ENCODE results near the gene CUBN. TPM values are rescaled to one million over a fixed set of nuclear protein-coding genes. Genes with fewer than 3 reads are reported as not detected.
A peak's percentile ranks its signal among the peaks of the same experiment; 100 is the strongest.
"Not testable (repeated sequence)": the region's sequence is repeated elsewhere in the genome, so short reads cannot be mapped to it uniquely, and the experiment has no call there.

Gene CUBN
- total and polyA plus RNA-seq, 8 donors, result under 0.01 to 16.3 (median 1.2) TPM

DNA sequence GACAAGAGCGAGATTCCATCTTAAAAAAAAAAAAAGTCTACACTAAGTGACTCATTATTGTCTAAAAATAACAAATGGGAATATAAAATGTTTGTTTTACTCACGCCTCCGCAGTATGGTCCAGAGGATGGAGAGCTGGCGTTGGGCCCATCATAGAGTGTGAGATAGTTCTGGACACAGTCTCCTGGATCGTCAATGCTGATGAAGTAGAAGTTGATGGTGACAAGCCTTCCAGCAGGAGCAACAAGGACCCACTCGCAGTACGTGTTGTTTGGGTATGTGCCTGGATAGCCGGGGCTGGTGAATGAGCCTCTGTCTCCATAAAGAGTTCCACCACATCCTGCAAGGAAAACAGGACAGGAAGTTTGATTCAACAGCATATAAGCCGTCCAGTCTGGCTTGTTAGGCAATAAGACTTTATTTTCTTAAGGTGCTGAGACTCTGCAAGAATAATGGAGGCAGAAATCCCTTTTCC is 300.9 kb downstream of the CUBN start:
- peak in 1 of 2 donors; percentile 49 for DNase-seq
- TF ChIP-seq POLR2AphosphoS5 (IDR thresholded peaks at IDR 0.05), result no peak
- TF ChIP-seq, protein P1, sequence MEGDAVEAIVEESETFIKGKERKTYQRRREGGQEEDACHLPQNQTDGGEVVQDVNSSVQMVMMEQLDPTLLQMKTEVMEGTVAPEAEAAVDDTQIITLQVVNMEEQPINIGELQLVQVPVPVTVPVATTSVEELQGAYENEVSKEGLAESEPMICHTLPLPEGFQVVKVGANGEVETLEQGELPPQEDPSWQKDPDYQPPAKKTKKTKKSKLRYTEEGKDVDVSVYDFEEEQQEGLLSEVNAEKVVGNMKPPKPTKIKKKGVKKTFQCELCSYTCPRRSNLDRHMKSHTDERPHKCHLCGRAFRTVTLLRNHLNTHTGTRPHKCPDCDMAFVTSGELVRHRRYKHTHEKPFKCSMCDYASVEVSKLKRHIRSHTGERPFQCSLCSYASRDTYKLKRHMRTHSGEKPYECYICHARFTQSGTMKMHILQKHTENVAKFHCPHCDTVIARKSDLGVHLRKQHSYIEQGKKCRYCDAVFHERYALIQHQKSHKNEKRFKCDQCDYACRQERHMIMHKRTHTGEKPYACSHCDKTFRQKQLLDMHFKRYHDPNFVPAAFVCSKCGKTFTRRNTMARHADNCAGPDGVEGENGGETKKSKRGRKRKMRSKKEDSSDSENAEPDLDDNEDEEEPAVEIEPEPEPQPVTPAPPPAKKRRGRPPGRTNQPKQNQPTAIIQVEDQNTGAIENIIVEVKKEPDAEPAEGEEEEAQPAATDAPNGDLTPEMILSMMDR (IDR thresholded peaks at IDR 0.05), result no peak
- no peak for TF ChIP-seq EP300 (IDR thresholded peaks at IDR 0.05)
- TF ChIP-seq POLR2A (IDR thresholded peaks at IDR 0.05), result no peak
- intact Hi-C loops (cut with DNase I; ENCODE audit: low total_unique reads), result no loop called here
- no peaks in the 10 kb centered on the region for H3K9me3 ChIP-seq
- H3K36me3 ChIP-seq, result no peaks in the 10 kb centered on the region
- 24 to 43% (median 38%) methylated on average over 9 of the region's 9 CpGs for WGBS, 5 donors
- peaks cover 0 to 37% (median 7%) of the 10 kb centered on the region in 4 donors for H3K4me1 ChIP-seq
- H3K4me3 ChIP-seq, result no peak overlapping the region
- peak overlapping the region in 3 of 5 donors; percentile 29 to 65 (median 41) for H3K27ac ChIP-seq
- no peaks in the 10 kb centered on the region for H3K27me3 ChIP-seq

DNA sequence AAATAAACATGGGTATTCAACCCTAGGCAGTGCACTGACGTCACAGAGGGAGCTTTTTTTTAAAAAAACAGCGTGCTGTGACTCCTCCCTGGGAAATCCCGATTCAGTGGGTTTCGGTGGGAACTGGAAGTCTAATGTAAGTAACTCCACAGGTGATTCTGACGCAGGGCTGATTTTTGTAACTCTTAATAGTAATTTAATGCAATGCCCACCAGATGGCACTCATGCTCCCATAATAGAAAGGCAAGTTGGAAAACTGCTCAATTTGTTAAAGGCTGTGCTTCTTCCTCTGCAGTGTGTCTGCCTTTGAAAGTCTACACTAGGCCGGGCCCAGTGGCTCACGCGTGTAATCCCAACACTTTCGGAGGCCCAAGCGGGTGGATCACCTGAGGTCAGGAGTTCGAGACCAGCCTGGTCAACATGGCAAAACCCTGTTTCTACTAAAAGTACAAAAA is 301.5 kb downstream of the CUBN start:
- H3K27me3 ChIP-seq, result no peaks in the 10 kb centered on the region
- H3K9me3 ChIP-seq, result peaks cover 0 to 1% (median 0%) of the 10 kb centered on the region in 4 donors
- intact Hi-C loops (cut with DNase I; ENCODE audit: low total_unique reads), result no loop called here
- peaks cover 0 to 37% (median 7%) of the 10 kb centered on the region in 4 donors for H3K4me1 ChIP-seq
- no peak overlapping the region for H3K4me3 ChIP-seq
- TF ChIP-seq EP300 (IDR thresholded peaks at IDR 0.05) (no peak), POLR2AphosphoS5 (IDR thresholded peaks at IDR 0.05) (no peak)
- TF ChIP-seq, protein P1 (IDR thresholded peaks at IDR 0.05), result peak in 5 of 7 experiments; percentile 20 to 63 (median 28)
- peak overlapping the region in 3 of 5 donors; percentile 29 to 65 (median 41) for H3K27ac ChIP-seq
- 8 to 16% (median 9%) methylated on average over 11 of the region's 11 CpGs for WGBS, 5 donors
- DNase-seq, result peak; percentile 48 to 91
- no peaks in the 10 kb centered on the region for H3K36me3 ChIP-seq

DNA sequence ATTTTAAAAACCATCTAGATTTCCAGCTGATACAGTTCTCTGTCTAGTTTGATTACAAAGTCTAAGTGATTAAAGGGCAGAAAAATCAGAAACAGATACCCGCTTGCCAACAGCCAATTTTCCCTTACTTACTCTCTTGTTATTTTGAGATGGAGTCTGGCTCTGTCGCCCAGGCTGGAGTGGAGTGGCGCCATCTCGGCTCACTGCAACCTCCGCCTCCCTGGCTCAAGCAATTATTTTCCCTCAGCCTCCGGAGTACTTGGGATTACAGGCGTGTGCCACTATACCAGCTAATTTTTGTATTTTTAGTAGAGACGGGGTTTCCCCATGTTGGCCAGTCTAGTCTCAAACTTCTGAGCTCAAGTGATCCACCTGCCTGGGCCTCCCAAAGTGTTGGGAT is 302.1 kb downstream of the CUBN start:
- H3K27me3 ChIP-seq; H3K4me3 ChIP-seq; DNase-seq; intact Hi-C loops (cut with DNase I; ENCODE audit: low total_unique reads); H3K27ac ChIP-seq; H3K36me3 ChIP-seq; H3K9me3 ChIP-seq: not testable (repeated sequence)
- WGBS, 5 donors, result 49 to 60% (median 53%) methylated on average over 8 of the region's 8 CpGs
- peaks cover 0 to 32% (median 7%) of the 10 kb centered on the region in 4 donors for H3K4me1 ChIP-seq

DNA sequence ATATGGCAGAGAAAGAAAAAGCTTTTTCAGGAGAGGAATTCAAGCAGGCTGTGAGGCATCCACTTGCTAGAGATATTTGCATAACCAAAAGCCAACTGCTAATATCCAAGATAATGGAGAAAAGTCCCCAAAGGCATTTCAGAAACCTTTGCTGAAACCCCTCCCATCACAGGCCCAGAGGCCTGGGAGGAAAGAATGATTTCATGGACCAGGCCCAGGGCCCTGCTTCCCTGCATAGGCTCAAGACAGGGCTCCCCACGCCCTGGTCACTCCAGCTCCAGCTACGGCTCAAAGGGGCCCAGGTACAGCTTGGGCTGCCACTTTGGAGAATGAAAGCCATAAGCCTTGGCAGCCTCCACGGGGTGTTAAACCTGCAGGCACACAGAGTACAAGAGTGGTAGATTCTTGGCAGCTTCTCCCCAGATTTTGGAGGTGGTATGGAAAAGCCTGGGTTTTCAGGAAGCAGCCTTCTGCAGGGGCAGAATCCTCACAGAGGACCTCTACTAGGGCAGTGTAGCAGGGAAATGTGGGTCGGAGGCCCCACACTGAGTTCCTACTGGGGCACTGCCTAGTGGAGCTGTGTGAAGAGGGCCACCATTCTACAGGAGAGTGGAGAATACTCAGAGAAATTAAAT is 306.8 kb downstream of the CUBN start:
- H3K27ac ChIP-seq, result no peak overlapping the region
- TF ChIP-seq EP300 (IDR thresholded peaks at IDR 0.05), result no peak
- no peak for TF ChIP-seq POLR2AphosphoS5 (IDR thresholded peaks at IDR 0.05)
- TF ChIP-seq, protein P1 (IDR thresholded peaks at IDR 0.05), result no peak
- no peak for TF ChIP-seq POLR2A (IDR thresholded peaks at IDR 0.05)
- no peaks in the 10 kb centered on the region for H3K36me3 ChIP-seq
- H3K4me1 ChIP-seq, result peaks cover 0 to 10% (median 7%) of the 10 kb centered on the region in 4 donors
- H3K4me3 ChIP-seq, result no peak overlapping the region
- intact Hi-C loops (cut with DNase I; ENCODE audit: low total_unique reads), result no loop called here
- H3K27me3 ChIP-seq, result no peaks in the 10 kb centered on the region
- no peak for DNase-seq
- WGBS, 5 donors, result 77 to 91% (median 80%) methylated on average over 4 of the region's 4 CpGs
- peaks cover 0 to 18% (median 8%) of the 10 kb centered on the region in 4 donors for H3K9me3 ChIP-seq

DNA sequence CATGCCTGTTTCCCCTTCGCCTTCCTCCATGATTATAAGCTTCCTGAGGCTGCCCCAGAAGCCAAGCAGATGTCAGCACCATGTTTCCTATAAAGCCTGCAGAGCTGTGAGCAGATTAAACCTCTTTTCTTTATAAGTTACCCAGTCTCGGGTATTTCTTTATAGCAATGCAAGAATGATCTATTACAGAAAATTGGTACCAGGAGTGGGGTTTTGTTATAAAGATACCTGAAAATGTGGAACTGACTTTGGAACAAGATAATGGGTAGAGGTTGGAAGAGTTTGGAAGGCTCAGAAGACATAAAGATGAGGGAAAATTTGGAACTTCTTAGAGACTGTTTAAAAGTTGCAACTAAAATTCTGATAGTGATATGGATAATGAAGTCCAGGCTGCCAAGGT is 307.6 kb downstream of the CUBN start:
- Histone ChIP-seq H3K27me3 (no peaks in the 10 kb centered on the region), H3K4me1 (peaks cover 0 to 8% (median 6%) of the 10 kb centered on the region in 4 donors), H3K4me3 (no peak overlapping the region), H3K36me3 (no peaks in the 10 kb centered on the region), H3K9me3 (peaks cover 0 to 18% (median 8%) of the 10 kb centered on the region in 4 donors), H3K27ac (no peak overlapping the region)
- no peak for TF ChIP-seq POLR2AphosphoS5 (IDR thresholded peaks at IDR 0.05)
- TF ChIP-seq, protein P1 (IDR thresholded peaks at IDR 0.05), result no peak
- intact Hi-C loops (cut with DNase I; ENCODE audit: low total_unique reads), result no loop called here
- 88 to 95% (median 90%) methylated on average over 2 of the region's 2 CpGs for WGBS, 5 donors
- no peak for DNase-seq
